Measurements from ENCODE around the gene ALKBH5. TPM values are rescaled to one million over a fixed set of nuclear protein-coding genes. Genes with fewer than 3 reads are reported as not detected.

Gene ALKBH5
- total RNA-seq, 4 donors from 2014 or later: 56.0 to 87.2 (median 76.4) TPM

DNA sequence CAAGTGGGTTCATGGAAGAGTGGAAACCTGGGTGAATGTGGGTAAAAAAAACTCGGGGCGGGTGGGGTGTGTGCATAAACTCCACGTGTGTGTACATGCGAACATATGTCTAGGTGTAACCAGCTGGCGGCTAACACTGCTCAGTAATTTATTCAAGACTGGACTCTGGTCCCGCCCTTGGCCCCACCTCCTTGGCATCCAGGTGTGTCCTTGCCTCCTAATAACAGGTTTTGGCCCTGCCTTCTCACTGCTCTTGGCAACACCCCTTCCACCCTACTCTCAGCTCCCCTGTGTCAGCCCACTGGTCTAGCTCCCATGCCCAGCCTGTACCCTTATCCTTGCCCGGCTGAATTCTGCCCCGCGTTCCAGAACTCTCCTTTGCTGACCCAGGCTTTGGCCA lies 66.6 kb downstream of the ALKBH5 start:
- peak in 1 of 2 donors; percentile 62 for DNase-seq (ENCODE audit: low spot score in 2 of 2)
- TF ChIP-seq, protein P1, sequence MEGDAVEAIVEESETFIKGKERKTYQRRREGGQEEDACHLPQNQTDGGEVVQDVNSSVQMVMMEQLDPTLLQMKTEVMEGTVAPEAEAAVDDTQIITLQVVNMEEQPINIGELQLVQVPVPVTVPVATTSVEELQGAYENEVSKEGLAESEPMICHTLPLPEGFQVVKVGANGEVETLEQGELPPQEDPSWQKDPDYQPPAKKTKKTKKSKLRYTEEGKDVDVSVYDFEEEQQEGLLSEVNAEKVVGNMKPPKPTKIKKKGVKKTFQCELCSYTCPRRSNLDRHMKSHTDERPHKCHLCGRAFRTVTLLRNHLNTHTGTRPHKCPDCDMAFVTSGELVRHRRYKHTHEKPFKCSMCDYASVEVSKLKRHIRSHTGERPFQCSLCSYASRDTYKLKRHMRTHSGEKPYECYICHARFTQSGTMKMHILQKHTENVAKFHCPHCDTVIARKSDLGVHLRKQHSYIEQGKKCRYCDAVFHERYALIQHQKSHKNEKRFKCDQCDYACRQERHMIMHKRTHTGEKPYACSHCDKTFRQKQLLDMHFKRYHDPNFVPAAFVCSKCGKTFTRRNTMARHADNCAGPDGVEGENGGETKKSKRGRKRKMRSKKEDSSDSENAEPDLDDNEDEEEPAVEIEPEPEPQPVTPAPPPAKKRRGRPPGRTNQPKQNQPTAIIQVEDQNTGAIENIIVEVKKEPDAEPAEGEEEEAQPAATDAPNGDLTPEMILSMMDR (IDR thresholded peaks at IDR 0.05): no peak
- no peak for TF ChIP-seq POLR2A (IDR thresholded peaks at IDR 0.05)
- no peak overlapping the region for H3K4me3 ChIP-seq (ENCODE audit: low read depth, poor library complexity, severe bottlenecking)
- 50 to 54% methylated on average over 9 of the region's 9 CpGs for WGBS, 2 donors
- intact Hi-C loops (cut with DNase I; ENCODE audit: low total_unique reads): no loop called here

DNA sequence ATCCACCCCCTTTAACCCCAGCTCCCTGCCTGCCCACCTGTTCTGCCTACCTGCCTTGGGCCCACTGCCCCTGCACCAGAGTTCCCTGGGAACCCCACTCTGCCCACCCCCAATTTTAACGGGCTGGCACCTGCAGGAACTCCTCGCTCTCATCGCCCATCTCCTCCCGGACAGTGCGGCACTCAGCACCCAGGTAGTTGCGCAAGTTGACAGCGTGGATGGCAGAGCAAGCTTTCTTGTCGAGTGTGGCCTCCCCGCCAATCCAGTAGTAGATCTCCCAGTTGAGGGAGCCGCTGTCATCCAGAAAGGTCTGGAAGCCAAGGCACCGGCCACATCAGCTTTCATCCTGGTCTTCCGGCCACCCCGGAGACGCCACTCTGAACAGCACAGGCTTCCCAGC lies 67.1 kb downstream of the ALKBH5 start:
- no peak for DNase-seq (ENCODE audit: low spot score in 2 of 2)
- WGBS, 2 donors: 86 to 88% methylated on average over 13 to 14 of the region's 14 CpGs
- TF ChIP-seq, protein P1 (IDR thresholded peaks at IDR 0.05): no peak
- no peak for TF ChIP-seq POLR2A (IDR thresholded peaks at IDR 0.05)

DNA sequence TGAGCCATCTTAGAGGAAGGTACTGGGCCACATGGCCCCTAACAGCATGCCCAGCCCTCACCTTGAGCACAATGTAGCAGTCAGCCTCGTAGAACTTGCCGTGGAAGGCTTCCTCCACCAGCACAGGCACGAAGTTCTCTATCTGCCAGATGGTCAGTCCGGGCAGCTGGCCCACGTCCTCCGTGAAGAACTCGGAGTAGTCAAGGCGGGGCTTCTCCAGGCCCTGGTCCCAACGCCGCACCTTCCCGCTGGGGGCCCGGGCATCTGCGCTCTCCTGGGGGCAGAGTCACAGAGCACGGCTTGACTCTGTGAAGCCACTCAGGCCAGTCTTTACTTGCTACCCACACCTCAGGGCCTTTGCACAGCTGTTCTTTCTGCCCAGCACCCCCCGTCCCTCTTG lies 67.6 kb downstream of the ALKBH5 start:
- no peak overlapping the region for H3K4me3 ChIP-seq (ENCODE audit: low read depth, poor library complexity, severe bottlenecking)
- DNase-seq (ENCODE audit: low spot score in 2 of 2): no peak
- WGBS, 2 donors: 87 to 91% methylated on average over 10 to 11 of the region's 15 CpGs
- TF ChIP-seq, protein P1 (IDR thresholded peaks at IDR 0.05): no peak
- TF ChIP-seq POLR2A (IDR thresholded peaks at IDR 0.05): no peak
- intact Hi-C loops (cut with DNase I; ENCODE audit: low total_unique reads): no loop called here

More for the DNA sequence above, 67.1 kb downstream of the ALKBH5 start:
- H3K4me3 ChIP-seq (ENCODE audit: low read depth, poor library complexity, severe bottlenecking): no peak overlapping the region
- intact Hi-C loops (cut with DNase I; ENCODE audit: low total_unique reads): no loop called here

DNA sequence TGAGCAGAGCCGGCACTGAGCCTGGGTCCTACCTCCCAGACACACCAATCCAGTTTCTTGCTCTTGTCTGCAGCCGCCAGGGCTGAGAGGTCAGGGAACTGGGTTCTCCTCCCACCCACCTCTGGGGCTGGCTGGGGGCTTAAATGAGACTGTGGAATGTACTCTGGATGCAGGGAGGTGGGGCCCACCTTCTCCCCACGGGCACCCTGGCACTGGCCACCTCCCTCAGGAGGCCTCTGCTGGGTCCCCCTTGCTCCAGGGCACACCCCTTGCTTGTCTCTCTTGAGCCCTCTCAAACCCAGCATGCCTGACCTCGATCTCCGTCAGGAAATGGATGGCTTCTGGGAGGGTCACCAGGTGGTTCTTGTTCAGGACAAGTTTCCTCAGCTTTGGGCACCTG lies 68.5 kb downstream of the ALKBH5 start:
- DNase-seq (ENCODE audit: low spot score in 2 of 2): no peak
- intact Hi-C loops (cut with DNase I; ENCODE audit: low total_unique reads): no loop called here
- WGBS, 2 donors: 90 to 93% methylated on average over 4 to 5 of the region's 5 CpGs
- no peak overlapping the region for H3K4me3 ChIP-seq (ENCODE audit: low read depth, poor library complexity, severe bottlenecking)
- no peak for TF ChIP-seq POLR2A (IDR thresholded peaks at IDR 0.05)
- TF ChIP-seq, protein P1 (IDR thresholded peaks at IDR 0.05): no peak

DNA sequence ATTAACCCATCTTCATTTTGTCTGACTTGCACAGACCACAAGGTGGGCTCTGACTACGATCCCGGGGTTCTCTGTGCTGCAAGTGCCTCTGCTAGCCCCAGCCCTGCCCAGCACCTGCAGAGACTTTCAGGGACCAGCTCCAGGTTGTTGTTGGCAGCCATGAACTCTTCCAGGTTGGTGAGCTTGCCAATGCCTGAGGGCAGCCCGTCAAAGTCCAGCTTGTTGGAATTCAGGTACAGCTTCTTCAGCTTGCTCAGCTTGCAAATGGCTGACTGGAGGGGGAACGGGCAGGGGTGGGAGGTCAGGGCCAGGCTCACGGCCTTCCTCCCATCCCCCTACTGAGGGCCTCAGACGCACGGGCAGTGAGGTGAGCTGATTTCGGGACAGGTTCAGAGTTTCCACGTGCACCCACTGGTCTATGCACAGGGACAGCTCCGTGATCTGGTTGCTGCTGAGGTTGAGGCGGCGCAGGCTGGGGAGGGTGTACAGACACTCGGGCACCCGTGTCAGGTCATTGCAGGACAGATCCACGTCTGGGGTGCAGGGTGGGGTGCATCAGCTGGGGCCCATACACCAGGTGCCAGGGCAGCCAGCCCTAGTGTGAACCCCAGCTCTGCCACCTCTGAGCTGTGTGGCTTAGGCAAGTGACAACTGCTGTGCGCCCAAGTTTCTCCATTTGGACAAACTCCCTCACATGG lies 69.7 kb downstream of the ALKBH5 start:
- no peak overlapping the region for H3K4me3 ChIP-seq (ENCODE audit: low read depth, poor library complexity, severe bottlenecking)
- no peak for TF ChIP-seq POLR2A (IDR thresholded peaks at IDR 0.05)
- TF ChIP-seq, protein P1 (IDR thresholded peaks at IDR 0.05): no peak
- intact Hi-C loops (cut with DNase I; ENCODE audit: low total_unique reads): no loop called here
- DNase-seq (ENCODE audit: low spot score in 2 of 2): no peak
- 80 to 84% methylated on average over 15 to 16 of the region's 16 CpGs for WGBS, 2 donors
